A673 (cell line): Measurements from ENCODE around the gene VDAC1. TPM values are rescaled to one million over a fixed set of nuclear protein-coding genes. Genes with fewer than 3 reads are reported as not detected.
"Not testable (repeated sequence)": the region's sequence is repeated elsewhere in the genome, so short reads cannot be mapped to it uniquely, and the experiment has no call there.

Source experiments
- BruUV-seq: library from RNA; stranded (reverse); fragments of 400-500 nt; replicated peaks from 2 replicates; lab custom pipeline; 2021; lab: Mats Ljungman, UMichigan
- CTCF ChIA-PET: fragments of 300-600 bp; sonication (Branson Sonifier 250); formaldehyde crosslinking; loops from one replicate; lab custom pipeline; 2022; ENCODE audit warnings: antibody characterized with exemption; lab: Charles Lee
- POLR2A ChIA-PET: fragments of 300-600 bp; sonication (Branson Sonifier 250); formaldehyde crosslinking; loops from one replicate; lab custom pipeline; 2022; ENCODE audit warnings: antibody characterized with exemption; ENCODE audit not compliant: low non-redundant PET; lab: Charles Lee
- DNase-seq: peaks from one replicate; pipeline ENCODE4 v3.0.0-alpha.2; 2015; ENCODE audit warnings: low spot score
- H3K27ac ChIP-seq: fragments of 200-600 bp; sonication (generic); 2 replicates; pipeline ENCODE4 v1.5.1; 2016; ENCODE audit warnings: mixed run types, low read depth, mild to moderate bottlenecking, mixed read lengths, antibody characterized with exemption, low read length; ENCODE audit not compliant: poor library complexity, severe bottlenecking
- H3K27me3 ChIP-seq: fragments of 200-600 bp; sonication (generic); replicated peaks from 2 replicates; pipeline ENCODE4 v1.6.1; 2017; ENCODE audit warnings: mixed run types, low read depth, mild to moderate bottlenecking, mixed read lengths, antibody characterized with exemption, low read length; ENCODE audit not compliant: insufficient read depth, poor library complexity
- H3K36me3 ChIP-seq: fragments of 200-600 bp; sonication (generic); 2 replicates; pipeline ENCODE4 v1.6.1; 2016; ENCODE audit warnings: mixed run types, mild to moderate bottlenecking, mixed read lengths, antibody characterized with exemption, low read length; ENCODE audit not compliant: insufficient read depth, poor library complexity, severe bottlenecking
- H3K4me1 ChIP-seq: fragments of 200-600 bp; sonication (generic); 2 replicates; pipeline ENCODE4 v1.6.1; 2017; ENCODE audit warnings: mixed run types, mild to moderate bottlenecking, mixed read lengths, antibody characterized with exemption, low read length; ENCODE audit not compliant: insufficient read depth, poor library complexity, severe bottlenecking
- H3K4me3 ChIP-seq: fragments of 200-600 bp; sonication (generic); 2 replicates; pipeline ENCODE4 v1.5.1; 2016; ENCODE audit warnings: low read depth, mixed run types, mild to moderate bottlenecking, mixed read lengths, low read length; ENCODE audit not compliant: poor library complexity, severe bottlenecking
- H3K9me3 ChIP-seq: fragments of 200-600 bp; sonication (generic); 2 replicates; pipeline ENCODE4 v1.6.1; 2016; ENCODE audit warnings: mixed run types, low read depth, mild to moderate bottlenecking, mixed read lengths, antibody characterized with exemption, low read length; ENCODE audit not compliant: poor library complexity, severe bottlenecking
- EZH2 ChIP-seq: fragments of 200-600 bp; sonication (generic); IDR thresholded peaks from 2 replicates; pipeline ENCODE4 v1.6.1; 2017; ENCODE audit warnings: borderline replicate concordance, low read depth, mild to moderate bottlenecking, mixed read lengths, antibody characterized with exemption, low read length; ENCODE audit not compliant: poor library complexity, severe bottlenecking
- intact Hi-C: fragments of 100-400 bp; cut with micrococcal nuclease; formaldehyde crosslinking; loops from one replicate; pipeline ENCODE4 v1.10.0; 2022; ENCODE audit not compliant: unreplicated experiment
- total RNA-seq: library from RNA; stranded (reverse); gene quantifications from 2 replicates; pipeline ENCODE4 v1.2.3, GENCODE V29; 2021
- TF ChIP-seq, protein P1 (sequence below): fragments of 300-800, 200-600 bp; sonication (generic); conservative IDR thresholded peaks from 2 replicates; pipeline ENCODE4 v1.5.1; 2017; ENCODE audit warnings: low read depth, mild to moderate bottlenecking, antibody characterized with exemption, low read length, moderate library complexity, mixed read lengths

VDAC1 gene
- total RNA-seq, 1 experiment from 2014 or later = 367 TPM

DNA sequence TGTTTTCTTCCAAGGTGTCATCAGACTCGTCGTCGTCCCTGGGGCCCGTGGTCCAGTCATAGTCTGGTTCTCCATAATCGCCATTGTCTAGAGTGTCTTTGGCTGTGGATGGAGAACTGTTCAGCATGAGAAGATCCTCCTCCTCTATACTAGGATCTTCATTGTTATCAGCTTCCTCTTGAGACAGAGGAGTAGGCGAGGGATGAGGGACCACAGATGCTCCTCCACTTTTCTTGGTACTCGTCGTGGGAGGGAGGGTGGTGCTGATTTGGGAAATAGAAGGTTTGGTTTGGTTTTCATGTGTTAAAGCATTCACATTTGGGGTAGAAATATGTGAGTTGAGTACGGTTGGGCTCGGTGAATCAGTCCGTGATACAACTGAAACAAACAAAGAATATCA lies 45.1 kb downstream of the VDAC1 start:
- TF ChIP-seq, protein P1, sequence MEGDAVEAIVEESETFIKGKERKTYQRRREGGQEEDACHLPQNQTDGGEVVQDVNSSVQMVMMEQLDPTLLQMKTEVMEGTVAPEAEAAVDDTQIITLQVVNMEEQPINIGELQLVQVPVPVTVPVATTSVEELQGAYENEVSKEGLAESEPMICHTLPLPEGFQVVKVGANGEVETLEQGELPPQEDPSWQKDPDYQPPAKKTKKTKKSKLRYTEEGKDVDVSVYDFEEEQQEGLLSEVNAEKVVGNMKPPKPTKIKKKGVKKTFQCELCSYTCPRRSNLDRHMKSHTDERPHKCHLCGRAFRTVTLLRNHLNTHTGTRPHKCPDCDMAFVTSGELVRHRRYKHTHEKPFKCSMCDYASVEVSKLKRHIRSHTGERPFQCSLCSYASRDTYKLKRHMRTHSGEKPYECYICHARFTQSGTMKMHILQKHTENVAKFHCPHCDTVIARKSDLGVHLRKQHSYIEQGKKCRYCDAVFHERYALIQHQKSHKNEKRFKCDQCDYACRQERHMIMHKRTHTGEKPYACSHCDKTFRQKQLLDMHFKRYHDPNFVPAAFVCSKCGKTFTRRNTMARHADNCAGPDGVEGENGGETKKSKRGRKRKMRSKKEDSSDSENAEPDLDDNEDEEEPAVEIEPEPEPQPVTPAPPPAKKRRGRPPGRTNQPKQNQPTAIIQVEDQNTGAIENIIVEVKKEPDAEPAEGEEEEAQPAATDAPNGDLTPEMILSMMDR = no peak
- no peak for TF ChIP-seq EZH2
- intact Hi-C loops = no loop called here
- BruUV-seq = no TSS peak
- Histone ChIP-seq H3K9me3 (no peaks in the 10 kb centered on the region), H3K27ac (no peak overlapping the region), H3K36me3 (peaks cover 60% of the 10 kb centered on the region), H3K4me3 (no peak overlapping the region), H3K4me1 (peaks cover 7% of the 10 kb centered on the region), H3K27me3 (no peaks in the 10 kb centered on the region)
- ChIA-PET POLR2A (interaction anchor here (0.6 kb wide), 1 partner anchor 1454 kb away, joined by 18 read pairs; no protein-coding TSS in a partner anchor), CTCF (no interaction called here)
- no peak for DNase-seq

DNA sequence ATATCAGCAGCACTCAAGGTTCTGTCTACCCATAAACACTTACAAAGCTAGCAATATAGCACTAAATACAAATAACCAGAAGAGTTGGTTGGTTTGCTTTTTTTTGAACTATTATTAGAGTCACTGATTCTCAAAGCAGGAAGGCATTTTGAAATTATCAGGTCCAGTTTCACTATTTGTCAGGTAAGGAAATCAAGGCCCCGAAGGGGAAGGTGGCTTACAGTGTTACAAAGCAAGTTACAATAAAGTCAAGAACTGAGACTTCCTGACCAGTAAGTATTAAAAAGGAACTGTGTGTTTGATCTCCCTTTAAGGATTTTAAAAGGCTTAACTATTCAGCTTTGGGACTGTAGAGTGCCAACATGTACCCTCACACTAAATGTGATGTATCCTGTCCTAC lies 47.2 kb downstream of the VDAC1 start:
- ChIA-PET POLR2A (no interaction called here), CTCF (no interaction called here)

DNA sequence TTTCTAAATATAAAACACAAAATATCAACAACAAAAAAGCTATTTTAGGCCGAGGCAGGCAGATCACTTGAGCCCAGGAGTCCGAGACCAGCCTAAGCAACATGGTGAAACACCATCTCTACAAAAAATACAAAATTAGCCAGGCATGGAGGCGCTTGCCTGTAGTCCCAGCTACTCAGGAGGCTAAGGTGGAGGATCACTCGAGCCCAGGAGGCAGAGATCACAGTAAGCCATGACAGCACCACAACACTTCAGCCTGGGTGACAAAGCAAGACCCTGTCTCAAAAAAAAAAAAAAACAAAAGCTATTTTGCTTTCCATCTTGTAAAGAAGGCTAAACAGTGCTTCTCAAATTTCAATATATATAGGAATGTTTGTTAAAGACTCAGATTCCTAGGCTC lies 47.7 kb downstream of the VDAC1 start:
- no TSS peak for BruUV-seq
- Histone ChIP-seq H3K36me3 (peaks cover 54% of the 10 kb centered on the region), H3K9me3 (no peaks in the 10 kb centered on the region), H3K4me1 (no peaks in the 10 kb centered on the region), H3K4me3 (no peak overlapping the region), H3K27ac (no peak overlapping the region), H3K27me3 (no peaks in the 10 kb centered on the region)
- intact Hi-C loops = no loop called here
- TF ChIP-seq EZH2 = no peak
- TF ChIP-seq, protein P1 = no peak
- DNase-seq = no peak
- POLR2A ChIA-PET = no interaction called here
- CTCF ChIA-PET = no interaction called here

More for the DNA sequence above, 47.2 kb downstream of the VDAC1 start:
- Histone ChIP-seq H3K27ac (no peak overlapping the region), H3K9me3 (no peaks in the 10 kb centered on the region), H3K4me3 (no peak overlapping the region), H3K27me3 (no peaks in the 10 kb centered on the region), H3K36me3 (peaks cover 54% of the 10 kb centered on the region), H3K4me1 (peaks cover 3% of the 10 kb centered on the region)
- intact Hi-C loops = no loop called here
- TF ChIP-seq, protein P1 = no peak
- no peak for TF ChIP-seq EZH2
- BruUV-seq = no TSS peak
- no peak for DNase-seq

DNA sequence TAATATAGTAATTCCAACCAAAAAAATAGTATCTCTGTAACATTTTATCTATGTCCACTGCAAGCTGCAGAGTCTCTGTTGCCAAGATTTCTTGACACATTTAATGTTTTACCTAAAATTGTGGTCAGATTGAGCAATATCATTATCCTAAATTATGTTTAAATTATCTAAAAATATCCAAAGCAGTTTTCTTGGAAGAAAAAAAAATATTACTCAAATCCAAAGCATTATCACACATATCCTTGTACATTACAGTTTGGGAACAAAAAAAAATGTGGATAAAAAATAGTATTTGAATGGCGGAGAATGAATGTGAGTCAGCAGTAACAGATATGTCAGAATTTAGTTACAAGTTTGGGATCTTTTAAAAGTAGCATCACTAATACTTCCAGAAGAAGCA lies 48.6 kb downstream of the VDAC1 start:
- H3K27me3 ChIP-seq, CTCF ChIA-PET, intact Hi-C loops, H3K9me3 ChIP-seq, DNase-seq, H3K4me1 ChIP-seq, H3K27ac ChIP-seq, H3K4me3 ChIP-seq: not testable (repeated sequence)
- POLR2A ChIA-PET = interaction anchor here (0.7 kb wide), 1 partner anchor 41 kb away, joined by 3 read pairs; no protein-coding TSS in a partner anchor
- peaks cover 54% of the 10 kb centered on the region for H3K36me3 ChIP-seq
- BruUV-seq = TSS peak; percentile 30
